ENCODE data around the gene SYT1. TPM values are rescaled to one million over a fixed set of nuclear protein-coding genes. Genes with fewer than 3 reads are reported as not detected.
A peak's percentile ranks its signal among the peaks of the same experiment; 100 is the strongest.

Gene SYT1
- total and polyA plus RNA-seq, 2 donors (not counting 3 experiments of a cell fraction or from before 2014, with no cell fraction given): 3.2 to 15.3 TPM

- H3K4me1 ChIP-seq (ENCODE audit: control insufficient read depth, extremely low read depth, insufficient read depth, low read length): no peaks in the 10 kb centered on the region
- no peak overlapping the region for H3K4me2 ChIP-seq (ENCODE audit: insufficient read depth, low read length)
- H3K79me2 ChIP-seq (ENCODE audit: control insufficient read depth, insufficient read depth, low read length): no peaks in the 10 kb centered on the region
- FAIRE-seq: no peak
- dilution Hi-C loops (cut with MboI; ENCODE audit: extremely low pct_ligation_motif_present, low sequenced_read_pairs) (no loop called here), intact Hi-C loops (cut with micrococcal nuclease) (no loop called here)
- H3K9ac ChIP-seq (replicated peaks; ENCODE audit: extremely low read depth, insufficient read depth, low read length): no peak overlapping the region
- TF ChIP-seq POLR2A (IDR thresholded peaks at IDR 0.05; ENCODE audit: low read depth, low read length) (no peak), GATA2 (IDR thresholded peaks at IDR 0.05; ENCODE audit: insufficient read depth, insufficient read length, low read depth, low read length) (no peak), MYC (IDR thresholded peaks at IDR 0.05; ENCODE audit: low read depth, low read length) (no peak), EZH2 (IDR thresholded peaks at IDR 0.05; ENCODE audit: borderline replicate concordance, low read depth, low read length, severe bottlenecking) (no peak)
- no peak overlapping the region for H3K27ac ChIP-seq (ENCODE audit: insufficient read depth, low read depth, low read length)
- H3K36me3 ChIP-seq (ENCODE audit: control insufficient read depth in 2 of 2, extremely low read depth in 1 of 2, insufficient read depth in 2 of 2, low read length in 2 of 2): no peaks in the 10 kb centered on the region
- no peaks in the 10 kb centered on the region for H4K20me1 ChIP-seq (replicated peaks; ENCODE audit: control insufficient read depth, extremely low read depth, insufficient read depth, low read length)
- no peak overlapping the region for H2AFZ ChIP-seq (ENCODE audit: low read depth, low read length)
- no TSS peak for BruUV-seq (replicated peaks)
- H3K9me3 ChIP-seq (replicated peaks; ENCODE audit: control insufficient read depth, insufficient read depth, low read length): no peaks in the 10 kb centered on the region
- ChIA-PET POLR2A (no interaction called here), CTCF (no interaction called here)
- no peaks in the 10 kb centered on the region for H3K9me1 ChIP-seq (replicated peaks; ENCODE audit: control insufficient read depth, extremely low read depth, insufficient read depth, low read length)
- no peaks in the 10 kb centered on the region for H3K27me3 ChIP-seq (ENCODE audit: control insufficient read depth in 2 of 2, insufficient read depth in 2 of 2, low read length in 2 of 2)
- peak; percentile 6 for DNase-seq (ENCODE audit: low read depth, low spot score)
- H3K4me3 ChIP-seq (replicated peaks in 1 of 3; ENCODE audit: insufficient read depth in 1 of 3, low read depth in 1 of 3, low read length in 3 of 3): no peak overlapping the region
Observed at GRCh38 chr12:79127271-79127751, 262.7 kb downstream of the SYT1 start.

- FAIRE-seq (no peak), DNase-seq (ENCODE audit: low read depth, low spot score) (no peak)
- no peak for TF ChIP-seq POLR2A (IDR thresholded peaks at IDR 0.05; ENCODE audit: low read depth, low read length)
- no peak for TF ChIP-seq POLR2AphosphoS5 (IDR thresholded peaks at IDR 0.05; ENCODE audit: insufficient read depth, low read depth, low read length)
- TF ChIP-seq MYC (IDR thresholded peaks at IDR 0.05; ENCODE audit: low read depth, low read length): no peak
- TF ChIP-seq EZH2 (IDR thresholded peaks at IDR 0.05; ENCODE audit: borderline replicate concordance, low read depth, low read length, severe bottlenecking): no peak
- no peak for TF ChIP-seq JUN (IDR thresholded peaks at IDR 0.05; ENCODE audit: borderline replicate concordance, insufficient read depth, insufficient read length, low read depth)
- no peak for TF ChIP-seq GATA2 (IDR thresholded peaks at IDR 0.05; ENCODE audit: insufficient read depth, insufficient read length, low read depth, low read length)
- no peak for TF ChIP-seq FOS (IDR thresholded peaks at IDR 0.05; ENCODE audit: borderline replicate concordance, insufficient read depth, low read length)
- TF ChIP-seq, protein P1, sequence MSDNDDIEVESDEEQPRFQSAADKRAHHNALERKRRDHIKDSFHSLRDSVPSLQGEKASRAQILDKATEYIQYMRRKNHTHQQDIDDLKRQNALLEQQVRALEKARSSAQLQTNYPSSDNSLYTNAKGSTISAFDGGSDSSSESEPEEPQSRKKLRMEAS (IDR thresholded peaks at IDR 0.05; ENCODE audit: insufficient read depth, insufficient read length): no peak
- TF ChIP-seq, protein P2, sequence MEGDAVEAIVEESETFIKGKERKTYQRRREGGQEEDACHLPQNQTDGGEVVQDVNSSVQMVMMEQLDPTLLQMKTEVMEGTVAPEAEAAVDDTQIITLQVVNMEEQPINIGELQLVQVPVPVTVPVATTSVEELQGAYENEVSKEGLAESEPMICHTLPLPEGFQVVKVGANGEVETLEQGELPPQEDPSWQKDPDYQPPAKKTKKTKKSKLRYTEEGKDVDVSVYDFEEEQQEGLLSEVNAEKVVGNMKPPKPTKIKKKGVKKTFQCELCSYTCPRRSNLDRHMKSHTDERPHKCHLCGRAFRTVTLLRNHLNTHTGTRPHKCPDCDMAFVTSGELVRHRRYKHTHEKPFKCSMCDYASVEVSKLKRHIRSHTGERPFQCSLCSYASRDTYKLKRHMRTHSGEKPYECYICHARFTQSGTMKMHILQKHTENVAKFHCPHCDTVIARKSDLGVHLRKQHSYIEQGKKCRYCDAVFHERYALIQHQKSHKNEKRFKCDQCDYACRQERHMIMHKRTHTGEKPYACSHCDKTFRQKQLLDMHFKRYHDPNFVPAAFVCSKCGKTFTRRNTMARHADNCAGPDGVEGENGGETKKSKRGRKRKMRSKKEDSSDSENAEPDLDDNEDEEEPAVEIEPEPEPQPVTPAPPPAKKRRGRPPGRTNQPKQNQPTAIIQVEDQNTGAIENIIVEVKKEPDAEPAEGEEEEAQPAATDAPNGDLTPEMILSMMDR (IDR thresholded peaks at IDR 0.05; ENCODE audit: extremely low read depth in 1 of 2, insufficient read depth in 1 of 2, low read depth in 1 of 2, low read length in 2 of 2): no peak
- no peaks in the 10 kb centered on the region for H3K9me3 ChIP-seq (replicated peaks; ENCODE audit: control insufficient read depth, insufficient read depth, low read length)
- H2AFZ ChIP-seq (ENCODE audit: low read depth, low read length): no peak overlapping the region
- no peaks in the 10 kb centered on the region for H3K79me2 ChIP-seq (ENCODE audit: control insufficient read depth, insufficient read depth, low read length)
- dilution Hi-C loops (cut with MboI; ENCODE audit: extremely low pct_ligation_motif_present, low sequenced_read_pairs): no loop called here
- CTCF ChIA-PET: no interaction called here
- intact Hi-C loops (cut with micrococcal nuclease): no loop called here
- POLR2A ChIA-PET: no interaction called here
- H3K9me1 ChIP-seq (replicated peaks; ENCODE audit: control insufficient read depth, extremely low read depth, insufficient read depth, low read length): no peaks in the 10 kb centered on the region
- no peaks in the 10 kb centered on the region for H3K27me3 ChIP-seq (ENCODE audit: control insufficient read depth in 2 of 2, insufficient read depth in 2 of 2, low read length in 2 of 2)
- no peaks in the 10 kb centered on the region for H3K4me1 ChIP-seq (ENCODE audit: control insufficient read depth, extremely low read depth, insufficient read depth, low read length)
- H3K27ac ChIP-seq (ENCODE audit: insufficient read depth, low read depth, low read length): no peak overlapping the region
- no peaks in the 10 kb centered on the region for H4K20me1 ChIP-seq (replicated peaks; ENCODE audit: control insufficient read depth, extremely low read depth, insufficient read depth, low read length)
- H3K9ac ChIP-seq (replicated peaks; ENCODE audit: extremely low read depth, insufficient read depth, low read length): no peak overlapping the region
- H3K4me3 ChIP-seq (replicated peaks in 1 of 3; ENCODE audit: insufficient read depth in 1 of 3, low read depth in 1 of 3, low read length in 3 of 3): no peak overlapping the region
- no peaks in the 10 kb centered on the region for H3K36me3 ChIP-seq (ENCODE audit: control insufficient read depth in 2 of 2, extremely low read depth in 1 of 2, insufficient read depth in 2 of 2, low read length in 2 of 2)
- H3K4me2 ChIP-seq (ENCODE audit: insufficient read depth, low read length): no peak overlapping the region
- no TSS peak for BruUV-seq (replicated peaks)
Observed at GRCh38 chr12:79128956-79129355, 264.4 kb downstream of the SYT1 start.

Data from endothelial cell of umbilical vein (primary cell).